Activated CD8-positive, alpha-beta memory T cell treated with anti-CD3 and anti-CD28 coated beads for 36 hours (primary cell): ENCODE results near the gene SLC66A1. TPM values are rescaled to one million over a fixed set of nuclear protein-coding genes. Genes with fewer than 3 reads are reported as not detected.

Experiments used
- CTCF ChIA-PET: fragments of 350-600 bp; sonication (Branson Sonifier 250); formaldehyde crosslinking; loops from one replicate; lab custom pipeline; 2021; ENCODE audit warnings: antibody characterized with exemption; lab: Charles Lee
- POLR2A ChIA-PET: fragments of 350-600 bp; sonication (Branson Sonifier 250); formaldehyde crosslinking; loops from one replicate; lab custom pipeline; 2021; ENCODE audit warnings: antibody characterized with exemption; lab: Charles Lee
- total RNA-seq, 2 experiments: library from RNA; stranded (reverse); gene quantifications; one replicate each; pipeline ENCODE4 v1.2.3, GENCODE V29; 2021

The SLC66A1 gene
- total RNA-seq, 2 experiments from 2014 or later: 8.5 to 9.0 TPM

GRCh38 chr1:19368964-19369363 is 56.8 kb downstream of the SLC66A1 start:
- CTCF ChIA-PET: no interaction called here

GRCh38 chr1:19369396-19370090 is 57.4 kb downstream of the SLC66A1 start:
- CTCF ChIA-PET: no interaction called here
- POLR2A ChIA-PET: no interaction called here

More at GRCh38 chr1:19368964-19369363, 56.8 kb downstream of the SLC66A1 start:
- POLR2A ChIA-PET: no interaction called here

GRCh38 chr1:19370453-19371170 is 58.5 kb downstream of the SLC66A1 start:
- POLR2A ChIA-PET: no interaction called here
- CTCF ChIA-PET: no interaction called here

GRCh38 chr1:19371226-19372135 is 59.4 kb downstream of the SLC66A1 start:
- POLR2A ChIA-PET: no interaction called here
- CTCF ChIA-PET: no interaction called here

GRCh38 chr1:19372136-19372514 is 60.0 kb downstream of the SLC66A1 start:
- POLR2A ChIA-PET: no interaction called here
- CTCF ChIA-PET: no interaction called here

- CTCF ChIA-PET: no interaction called here
- POLR2A ChIA-PET: no interaction called here
Observed at GRCh38 chr1:19372602-19373001, 60.5 kb downstream of the SLC66A1 start.

GRCh38 chr1:19373211-19374082 is 61.3 kb downstream of the SLC66A1 start:
- ChIA-PET CTCF (no interaction called here), POLR2A (no interaction called here)

- ChIA-PET CTCF (interaction anchor here (0.6 to 1.0 kb wide), 2 partner anchors 19 to 285 kb away, joined by 3 read pairs; no protein-coding TSS in a partner anchor), POLR2A (no interaction called here)
Observed at GRCh38 chr1:19374083-19374801, 62.1 kb downstream of the SLC66A1 start.

- POLR2A ChIA-PET: no interaction called here
- CTCF ChIA-PET: interaction anchor here (1.0 to 1.1 kb wide), 2 partner anchors 18 to 207 kb away, joined by 3 read pairs; no protein-coding TSS in a partner anchor
Observed at GRCh38 chr1:19374926-19375325, 62.8 kb downstream of the SLC66A1 start.

GRCh38 chr1:19375631-19376400 is 63.7 kb downstream of the SLC66A1 start:
- ChIA-PET POLR2A (no interaction called here), CTCF (interaction anchor here (1.1 to 1.9 kb wide), 2 partner anchors 15 to 206 kb away, joined by 3 to 8 read pairs; no protein-coding TSS in a partner anchor)

GRCh38 chr1:19376428-19377372 is 64.6 kb downstream of the SLC66A1 start:
- ChIA-PET POLR2A (interaction anchor here (0.6 kb wide), 1 partner anchor 114 kb away, joined by 3 read pairs; no protein-coding TSS in a partner anchor), CTCF (interaction anchor here (0.8 to 1.9 kb wide), 3 partner anchors 14 to 285 kb away, joined by 3 to 8 read pairs (median 4); no protein-coding TSS in a partner anchor)

GRCh38 chr1:19377812-19378718 is 65.9 kb downstream of the SLC66A1 start:
- ChIA-PET CTCF (interaction anchor here (1.0 kb wide), 2 partner anchors 12 to 205 kb away, joined by 3 to 4 read pairs; no protein-coding TSS in a partner anchor), POLR2A (interaction anchor here (0.6 kb wide), 1 partner anchor 58 kb away, joined by 3 read pairs; no protein-coding TSS in a partner anchor)
